Caco-2 (cell line): ENCODE data around the gene POLE3. TPM values are rescaled to one million over a fixed set of nuclear protein-coding genes. Genes with fewer than 3 reads are reported as not detected.
"Not testable (repeated sequence)": the region's sequence is repeated elsewhere in the genome, so short reads cannot be mapped to it uniquely, and the experiment has no call there.

ENCODE experiments used
- BruUV-seq: library from RNA; stranded (reverse); fragments of 400-500 nt; replicated peaks from 2 replicates; lab custom pipeline; 2021; lab: Mats Ljungman, UMichigan
- CTCF ChIA-PET: fragments of 300-600 bp; sonication (Branson Sonifier 250); formaldehyde crosslinking; loops from one replicate; lab custom pipeline; 2022; ENCODE audit warnings: antibody characterized with exemption; lab: Charles Lee
- POLR2A ChIA-PET: fragments of 300-600 bp; sonication (Branson Sonifier 250); formaldehyde crosslinking; loops from one replicate; lab custom pipeline; 2022; ENCODE audit warnings: antibody characterized with exemption; lab: Charles Lee
- DNase-seq, 2 experiments: peaks; one replicate each; pipeline versions ENCODE4 v3.0.0 to v3.0.0-alpha.2; 2020 to 2022
- H3K27me3 ChIP-seq: replicated peaks from 2 replicates; pipeline ENCODE4 v1.6.0; 2011; ENCODE audit warnings: low read length; ENCODE audit not compliant: control insufficient read depth, insufficient read depth
- H3K36me3 ChIP-seq: 2 replicates; pipeline ENCODE4 v1.5.1; 2011; ENCODE audit warnings: low read length; ENCODE audit not compliant: control insufficient read depth, insufficient read depth
- H3K4me1 ChIP-seq: fragments of 250-450 bp; sonication (Bioruptor Pico); 2 replicates; pipeline ENCODE4 v1.5.1; 2020; ENCODE audit warnings: mild to moderate bottlenecking
- H3K4me3 ChIP-seq: 2 replicates; pipeline ENCODE4 v1.5.1; 2011; ENCODE audit warnings: low read depth, mild to moderate bottlenecking, control low read depth, low read length
- H3K9me3 ChIP-seq: fragments of 250-450 bp; sonication (Bioruptor Pico); 2 replicates; pipeline ENCODE4 v1.5.1; 2020; ENCODE audit warnings: mild to moderate bottlenecking, moderate library complexity
- H3K27ac Mint-ChIP-seq: one replicate; pipeline ENCODE4 v1.8.0; 2022; ENCODE audit warnings: mixed read lengths; ENCODE audit not compliant: unreplicated experiment
- H3K27me3 Mint-ChIP-seq: one replicate; pipeline ENCODE4 v1.8.0; 2022; ENCODE audit warnings: mixed read lengths; ENCODE audit not compliant: insufficient read depth, unreplicated experiment
- H3K36me3 Mint-ChIP-seq: one replicate; pipeline ENCODE4 v1.8.0; 2022; ENCODE audit warnings: mild to moderate bottlenecking, mixed read lengths; ENCODE audit not compliant: insufficient read depth, unreplicated experiment
- H3K4me1 Mint-ChIP-seq: one replicate; pipeline ENCODE4 v1.8.0; 2022; ENCODE audit warnings: low read depth, mixed read lengths; ENCODE audit not compliant: unreplicated experiment
- H3K4me3 Mint-ChIP-seq: one replicate; pipeline ENCODE4 v1.8.0; 2022; ENCODE audit warnings: mild to moderate bottlenecking, moderate library complexity, mixed read lengths; ENCODE audit not compliant: unreplicated experiment
- H3K9me3 Mint-ChIP-seq: one replicate; pipeline ENCODE4 v1.8.0; 2022; ENCODE audit warnings: mixed read lengths; ENCODE audit not compliant: unreplicated experiment
- intact Hi-C: fragments of 100-400 bp; cut with micrococcal nuclease; formaldehyde crosslinking; loops from one replicate; pipeline ENCODE4 v1.10.0; 2022; ENCODE audit not compliant: unreplicated experiment
- total RNA-seq: library from RNA; stranded (reverse); gene quantifications from 2 replicates; pipeline ENCODE4 v1.2.3, GENCODE V29; 2022
- TF ChIP-seq, protein P1 (sequence below), 2 experiments: fragments of 200-600 bp in 1 of 2; IDR thresholded peaks; 1 replicate in 1 of 2; 2 replicates in 1 of 2; pipeline versions ENCODE4 v1.5.1 to v1.8.0; 2011 to 2022; ENCODE audit warnings: antibody characterized with exemption in 1 of 2, control low read depth in 1 of 2, inconsistent platforms in 1 of 2, low read depth in 1 of 2, low read length in 1 of 2, mild to moderate bottlenecking in 1 of 2, moderate library complexity in 1 of 2; ENCODE audit not compliant: insufficient read depth in 1 of 2, severe bottlenecking in 1 of 2, unreplicated experiment in 1 of 2

Gene POLE3
- total RNA-seq, 1 experiment from 2014 or later, result 57.2 TPM

DNA sequence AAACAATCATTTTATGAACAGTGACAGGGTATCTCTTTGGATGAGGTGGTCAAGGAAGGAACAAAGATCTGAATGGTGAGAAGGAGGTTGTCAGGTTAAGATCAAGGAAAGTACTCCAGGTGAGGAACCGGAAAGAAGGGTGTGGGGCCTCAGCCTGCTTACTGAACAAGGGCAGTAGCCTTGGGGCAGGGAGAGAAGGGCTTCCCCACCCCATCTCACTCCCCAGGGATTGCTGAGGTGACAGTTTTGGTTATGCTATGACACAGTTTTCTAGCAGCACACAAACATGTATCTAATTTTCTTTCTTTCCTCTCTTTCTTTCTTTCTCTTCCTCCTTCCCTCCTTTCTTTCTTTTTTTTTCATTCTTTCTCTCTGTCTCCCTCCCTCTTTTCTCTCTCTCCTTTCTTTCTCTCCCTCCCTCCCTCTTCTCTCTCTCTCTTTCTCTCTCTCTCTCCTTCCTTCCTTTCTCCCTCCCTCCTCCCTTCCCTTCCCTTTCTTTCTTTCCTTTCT, 29.6 kb downstream of the POLE3 start:
- DNase-seq, result peak in 1 of 2 experiments; percentile 63
- TF ChIP-seq, protein P1, sequence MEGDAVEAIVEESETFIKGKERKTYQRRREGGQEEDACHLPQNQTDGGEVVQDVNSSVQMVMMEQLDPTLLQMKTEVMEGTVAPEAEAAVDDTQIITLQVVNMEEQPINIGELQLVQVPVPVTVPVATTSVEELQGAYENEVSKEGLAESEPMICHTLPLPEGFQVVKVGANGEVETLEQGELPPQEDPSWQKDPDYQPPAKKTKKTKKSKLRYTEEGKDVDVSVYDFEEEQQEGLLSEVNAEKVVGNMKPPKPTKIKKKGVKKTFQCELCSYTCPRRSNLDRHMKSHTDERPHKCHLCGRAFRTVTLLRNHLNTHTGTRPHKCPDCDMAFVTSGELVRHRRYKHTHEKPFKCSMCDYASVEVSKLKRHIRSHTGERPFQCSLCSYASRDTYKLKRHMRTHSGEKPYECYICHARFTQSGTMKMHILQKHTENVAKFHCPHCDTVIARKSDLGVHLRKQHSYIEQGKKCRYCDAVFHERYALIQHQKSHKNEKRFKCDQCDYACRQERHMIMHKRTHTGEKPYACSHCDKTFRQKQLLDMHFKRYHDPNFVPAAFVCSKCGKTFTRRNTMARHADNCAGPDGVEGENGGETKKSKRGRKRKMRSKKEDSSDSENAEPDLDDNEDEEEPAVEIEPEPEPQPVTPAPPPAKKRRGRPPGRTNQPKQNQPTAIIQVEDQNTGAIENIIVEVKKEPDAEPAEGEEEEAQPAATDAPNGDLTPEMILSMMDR (IDR thresholded peaks at IDR 0.05; ENCODE audit: insufficient read depth in 1 of 2, low read depth in 1 of 2, low read length in 1 of 2, severe bottlenecking in 1 of 2, unreplicated experiment in 1 of 2), result no peak
- H3K27me3 ChIP-seq, result no peaks in the 10 kb centered on the region
- Mint-ChIP-seq H3K27me3 (no peaks in the 10 kb centered on the region), H3K4me1 (peaks cover 40% of the 10 kb centered on the region), H3K36me3 (peaks cover 27% of the 10 kb centered on the region), H3K4me3 (peak overlapping the region; percentile 43), H3K9me3 (no peaks in the 10 kb centered on the region), H3K27ac (peak overlapping the region; percentile 85)
- CTCF ChIA-PET, result no interaction called here
- POLR2A ChIA-PET, result no interaction called here
- peaks cover 4% of the 10 kb centered on the region; the same call in 1 of the 2 replicates for H3K9me3 ChIP-seq
- intact Hi-C loops, result no loop called here
- no peaks in the 10 kb centered on the region for H3K36me3 ChIP-seq
- no TSS peak for BruUV-seq
- no peak overlapping the region for H3K4me3 ChIP-seq
- H3K4me1 ChIP-seq, result peaks cover 62% of the 10 kb centered on the region

DNA sequence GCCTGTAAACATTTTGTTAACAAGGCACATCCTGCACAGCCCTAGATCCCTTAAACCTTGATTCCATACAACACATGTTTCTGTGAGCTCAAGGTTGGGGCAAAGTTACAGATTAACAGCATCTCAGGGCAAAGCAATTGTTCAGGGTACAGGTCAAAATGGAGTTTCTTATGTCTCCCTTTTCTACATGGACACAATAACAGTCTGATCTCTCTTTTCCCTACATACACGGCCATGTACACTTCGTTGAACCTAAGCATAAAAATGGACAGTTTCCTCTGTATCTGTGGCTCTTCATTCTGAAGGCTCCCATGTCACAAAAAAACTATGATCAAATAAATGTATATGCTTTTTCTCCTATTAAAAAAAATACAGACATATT, 30.7 kb downstream of the POLE3 start:
- DNase-seq, H3K9me3 ChIP-seq, intact Hi-C loops, H3K9me3 Mint-ChIP-seq, CTCF ChIA-PET, H3K27me3 ChIP-seq, H3K27me3 Mint-ChIP-seq, BruUV-seq, POLR2A ChIA-PET, H3K4me3 ChIP-seq, H3K36me3 ChIP-seq, H3K4me3 Mint-ChIP-seq: not testable (repeated sequence)
- Mint-ChIP-seq H3K36me3 (peaks cover 35% of the 10 kb centered on the region), H3K27ac (peak overlapping the region; percentile 85), H3K4me1 (peaks cover 38% of the 10 kb centered on the region)
- H3K4me1 ChIP-seq, result peaks cover 71% of the 10 kb centered on the region

DNA sequence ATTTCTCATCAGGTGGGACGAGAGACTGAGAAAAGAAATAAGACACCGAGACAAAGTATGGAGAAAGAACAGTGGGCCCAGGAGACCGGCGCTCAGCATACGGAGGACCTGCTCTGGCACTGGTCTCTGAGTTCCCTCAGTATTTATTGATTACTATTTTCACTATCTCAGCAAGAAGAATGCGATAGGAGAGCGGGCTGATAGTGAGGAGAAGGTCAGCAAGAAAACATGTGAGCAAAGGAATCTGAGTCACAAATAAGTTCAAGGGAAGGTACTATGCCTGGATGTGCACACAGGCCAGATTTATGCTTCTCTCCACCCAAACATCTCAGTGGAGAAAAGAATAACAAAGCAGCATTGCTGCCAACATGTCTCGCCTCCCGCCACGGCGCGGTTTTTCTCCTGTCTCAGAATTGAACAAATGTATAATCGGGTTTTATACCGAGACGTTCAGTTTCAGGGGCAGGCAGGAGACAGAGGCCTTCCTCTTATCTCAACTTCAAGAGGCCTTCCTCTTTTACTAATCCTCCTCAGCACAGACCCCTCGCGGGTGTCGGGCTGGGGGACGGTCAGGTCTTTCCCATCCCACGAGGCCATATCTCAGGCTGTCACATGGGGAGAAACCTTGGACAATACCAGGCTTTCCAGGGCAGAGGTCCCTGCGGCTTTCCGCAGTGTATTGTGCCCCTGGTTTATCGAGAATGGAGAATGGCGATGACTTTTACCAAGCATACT, 31.2 kb downstream of the POLE3 start:
- intact Hi-C loops, H3K4me3 ChIP-seq, CTCF ChIA-PET, H3K9me3 Mint-ChIP-seq, POLR2A ChIA-PET, H3K27me3 Mint-ChIP-seq, H3K27me3 ChIP-seq, DNase-seq, H3K36me3 ChIP-seq, BruUV-seq, H3K9me3 ChIP-seq: not testable (repeated sequence)
- peak overlapping the region; percentile 27 for H3K4me3 Mint-ChIP-seq
- peaks cover 71% of the 10 kb centered on the region for H3K4me1 ChIP-seq
- H3K4me1 Mint-ChIP-seq, result peaks cover 33% of the 10 kb centered on the region
- peaks cover 35% of the 10 kb centered on the region for H3K36me3 Mint-ChIP-seq
- H3K27ac Mint-ChIP-seq, result peak overlapping the region; percentile 85
